H9 (cell line): ENCODE data around the gene CD3G. TPM values are rescaled to one million over a fixed set of nuclear protein-coding genes. Genes with fewer than 3 reads are reported as not detected.

Experiments
- DNase-seq: peaks from one replicate; pipeline ENCODE4 v3.0.0-alpha.2; 2017
- H2AFZ ChIP-seq: one replicate; pipeline ENCODE4 v1.6.1; 2013; ENCODE audit warnings: mild to moderate bottlenecking, low read length, control low read depth, moderate library complexity
- H2AK5ac ChIP-seq: 2 replicates; pipeline ENCODE4 v1.6.1; 2013; ENCODE audit warnings: low read length, control low read depth, mixed read lengths; ENCODE audit not compliant: insufficient read length
- H2BK120ac ChIP-seq: one replicate; pipeline ENCODE4 v1.6.1; 2013; ENCODE audit warnings: low read depth, mild to moderate bottlenecking, low read length, control low read depth, inconsistent platforms; ENCODE audit not compliant: poor library complexity, severe bottlenecking
- H2BK12ac ChIP-seq: 2 replicates; pipeline ENCODE4 v1.6.1; 2013; ENCODE audit warnings: low read length, control low read depth, mixed read lengths, low read depth; ENCODE audit not compliant: insufficient read length
- H2BK15ac ChIP-seq: 2 replicates; pipeline ENCODE4 v1.6.1; 2013; ENCODE audit warnings: low read depth, low read length, control low read depth
- H2BK20ac ChIP-seq: one replicate; pipeline ENCODE4 v1.6.1; 2013; ENCODE audit warnings: low read depth, mild to moderate bottlenecking, low read length, control low read depth, inconsistent platforms; ENCODE audit not compliant: poor library complexity, severe bottlenecking
- H2BK5ac ChIP-seq: 2 replicates; pipeline ENCODE4 v1.6.1; 2013; ENCODE audit warnings: low read length, control low read depth, mixed read lengths; ENCODE audit not compliant: insufficient read length
- H3K14ac ChIP-seq: 2 replicates; pipeline ENCODE4 v1.6.1; 2013; ENCODE audit warnings: low read length, control low read depth; ENCODE audit not compliant: insufficient read depth
- H3K18ac ChIP-seq: 2 replicates; pipeline ENCODE4 v1.6.1; 2013; ENCODE audit warnings: low read depth, mild to moderate bottlenecking, mixed read lengths, low read length, control low read depth; ENCODE audit not compliant: insufficient read length
- H3K23ac ChIP-seq: 2 replicates; pipeline ENCODE4 v1.6.1; 2013; ENCODE audit warnings: low read length, control low read depth, mixed read lengths, low read depth; ENCODE audit not compliant: insufficient read length
- H3K23me2 ChIP-seq: 2 replicates; pipeline ENCODE4 v1.6.1; 2013; ENCODE audit warnings: low read depth, mild to moderate bottlenecking, mixed read lengths, low read length, control low read depth; ENCODE audit not compliant: insufficient read length, poor library complexity, severe bottlenecking
- H3K27ac ChIP-seq: 2 replicates; pipeline ENCODE4 v1.5.1; 2013; ENCODE audit warnings: low read length, control low read depth, mixed read lengths, low read depth; ENCODE audit not compliant: insufficient read length
- H3K27me3 ChIP-seq: 2 replicates; pipeline ENCODE4 v1.6.1; 2013; ENCODE audit warnings: low read length, control low read depth, inconsistent platforms; ENCODE audit not compliant: insufficient read depth
- H3K4ac ChIP-seq: 2 replicates; pipeline ENCODE4 v1.6.1; 2013; ENCODE audit warnings: low read depth, mild to moderate bottlenecking, control low read depth, inconsistent platforms, low read length, moderate library complexity
- H3K4me1 ChIP-seq: 2 replicates; pipeline ENCODE4 v1.6.1; 2013; ENCODE audit warnings: low read length, control low read depth, inconsistent platforms; ENCODE audit not compliant: insufficient read depth
- H3K4me2 ChIP-seq: 2 replicates; pipeline ENCODE4 v1.6.1; 2013; ENCODE audit warnings: low read length, control low read depth, mixed read lengths; ENCODE audit not compliant: insufficient read length, insufficient read depth
- H3K56ac ChIP-seq: 2 replicates; pipeline ENCODE4 v1.6.1; 2013; ENCODE audit warnings: low read depth, mild to moderate bottlenecking, mixed read lengths, low read length, control low read depth; ENCODE audit not compliant: insufficient read length
- H3K79me1 ChIP-seq: 2 replicates; pipeline ENCODE4 v1.6.1; 2013; ENCODE audit warnings: low read depth, mild to moderate bottlenecking, moderate library complexity, low read length, control low read depth, inconsistent platforms; ENCODE audit not compliant: insufficient read depth, poor library complexity, severe bottlenecking
- H3K79me2 ChIP-seq: 2 replicates; pipeline ENCODE4 v1.6.1; 2013; ENCODE audit warnings: low read length, control low read depth, inconsistent platforms; ENCODE audit not compliant: insufficient read depth
- H3K9ac ChIP-seq: 2 replicates; pipeline ENCODE4 v1.6.1; 2013; ENCODE audit warnings: low read length, control low read depth, mixed read lengths; ENCODE audit not compliant: insufficient read length; ENCODE audit errors: extremely low read depth
- H3K9me3 ChIP-seq: one replicate; pipeline ENCODE4 v1.6.1; 2013; ENCODE audit warnings: low read depth, low read length, inconsistent platforms; ENCODE audit not compliant: control insufficient read depth
- H3T11ph ChIP-seq: one replicate; pipeline ENCODE4 v1.6.1; 2013; ENCODE audit warnings: mild to moderate bottlenecking, low read length, control low read depth, inconsistent platforms
- H4K20me1 ChIP-seq: one replicate; pipeline ENCODE4 v1.6.1; 2013; ENCODE audit not compliant: control insufficient read depth, insufficient read length, insufficient read depth
- H4K5ac ChIP-seq: 2 replicates; pipeline ENCODE4 v1.6.1; 2013; ENCODE audit warnings: low read depth, mild to moderate bottlenecking, mixed read lengths, low read length, control low read depth; ENCODE audit not compliant: insufficient read length
- H4K8ac ChIP-seq: replicated peaks from 2 replicates; pipeline ENCODE4 v1.6.1; 2013; ENCODE audit warnings: low read length, control low read depth, mixed read lengths, low read depth; ENCODE audit not compliant: insufficient read length
- H4K91ac ChIP-seq: 2 replicates; pipeline ENCODE4 v1.6.1; 2013; ENCODE audit warnings: low read depth, mild to moderate bottlenecking, moderate library complexity, mixed read lengths, low read length, control low read depth; ENCODE audit not compliant: insufficient read length
- H3K27ac Mint-ChIP-seq, 3 experiments: 2 replicates in 2 of 3; 3 replicates in 1 of 3; pipeline ENCODE4 v1.8.0; 2020 to 2021; ENCODE audit warnings: mixed read lengths in 3 of 3, mild to moderate bottlenecking in 1 of 3, moderate library complexity in 1 of 3
- H3K27me3 Mint-ChIP-seq: 2 replicates; pipeline ENCODE4 v1.8.0; 2021; ENCODE audit warnings: low read depth, mild to moderate bottlenecking, moderate library complexity, mixed read lengths
- H3K36me3 Mint-ChIP-seq, 3 experiments: 2 replicates in 2 of 3; 3 replicates in 1 of 3; pipeline ENCODE4 v1.8.0; 2020 to 2021; ENCODE audit warnings: low read depth in 3 of 3, mixed read lengths in 3 of 3; ENCODE audit not compliant: insufficient read depth in 1 of 3
- H3K4me1 Mint-ChIP-seq, 2 experiments: 2 replicates each; pipeline ENCODE4 v1.8.0; 2020; ENCODE audit warnings: mixed read lengths in 2 of 2
- H3K4me3 Mint-ChIP-seq, 2 experiments: 2 replicates in 1 of 2; 3 replicates in 1 of 2; pipeline ENCODE4 v1.8.0; 2020 to 2021; ENCODE audit warnings: mild to moderate bottlenecking in 2 of 2, mixed read lengths in 2 of 2, moderate library complexity in 1 of 2
- H3K9me3 Mint-ChIP-seq, 2 experiments: 2 replicates in 1 of 2; 3 replicates in 1 of 2; pipeline ENCODE4 v1.8.0; 2020; ENCODE audit warnings: mild to moderate bottlenecking in 2 of 2, mixed read lengths in 2 of 2, moderate library complexity in 1 of 2
- WGBS: extraction: QIAGEN DNeasy Blood & Tissue Kit; methylation state at CpG from one replicate; pipeline ENCODE4 v1.1.7; 2013; ENCODE audit warnings: missing lambda C conversion rate, low lambda C conversion rate, mixed read lengths; ENCODE audit not compliant: insufficient read length; ENCODE audit errors: extremely low coverage; 5-methylcytosine and 5-hydroxymethylcytosine counted together
- total RNA-seq: library from RNA; stranded (reverse); gene quantifications from 2 replicates; pipeline ENCODE4 v1.2.1, GENCODE V29; 2021
- TF ChIP-seq, protein P1 (sequence below): fragments of 200-600 bp; sonication (generic); conservative IDR thresholded peaks from 3 replicates; pipeline ENCODE4 v1.8.0; 2021; ENCODE audit warnings: antibody characterized with exemption, mild to moderate bottlenecking

Gene CD3G
- total RNA-seq, 1 experiment from 2014 or later = not detected

DNA sequence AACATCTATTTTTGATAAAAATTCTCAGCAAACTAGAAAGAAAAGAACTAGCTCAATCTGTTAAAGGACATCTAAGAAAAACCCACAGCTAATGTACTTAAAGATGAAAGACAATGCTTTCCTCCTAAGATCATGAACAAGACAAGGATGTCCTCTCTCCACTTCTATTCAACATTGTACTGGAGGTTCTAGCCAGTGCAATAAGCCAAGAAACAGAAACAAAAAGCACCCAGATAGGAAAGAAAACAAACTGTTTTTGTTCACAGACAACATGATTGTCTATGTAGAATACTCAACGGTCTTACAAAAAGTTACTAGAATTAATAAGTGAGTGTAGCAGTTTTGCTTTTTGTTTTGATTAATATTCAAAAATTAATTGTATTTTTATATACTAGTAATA is 9.4 kb upstream of the CD3G start:
- peaks cover 18% of the 10 kb centered on the region for H3K27me3 Mint-ChIP-seq
- Histone ChIP-seq H4K5ac (no peak overlapping the region), H3T11ph (no peak overlapping the region), H3K23me2 (no peaks in the 10 kb centered on the region), H2BK5ac (no peak overlapping the region), H2AFZ (no peak overlapping the region), H4K91ac (no peak overlapping the region), H3K14ac (no peak overlapping the region), H3K4me1 (no peaks in the 10 kb centered on the region), H3K4ac (no peak overlapping the region), H2BK12ac (no peak overlapping the region), H3K79me2 (no peaks in the 10 kb centered on the region), H3K4me2 (no peak overlapping the region), H2BK20ac (no peak overlapping the region), H3K56ac (no peak overlapping the region), H3K9ac (no peak overlapping the region), H3K79me1 (no peaks in the 10 kb centered on the region), H3K27ac (no peak overlapping the region), H4K8ac (no peak overlapping the region), H3K9me3 (no peaks in the 10 kb centered on the region), H2BK15ac (no peak overlapping the region), H3K23ac (no peak overlapping the region), H2BK120ac (no peak overlapping the region), H2AK5ac (no peak overlapping the region), H3K27me3 (no peaks in the 10 kb centered on the region), H4K20me1 (no peaks in the 10 kb centered on the region), H3K18ac (no peak overlapping the region)
- WGBS = no CpG with 5 or more reads among the region's 1 CpG
- peaks cover 0 to 2% of the 10 kb centered on the region in 2 experiments; a peak in 1 of 4 replicates for H3K4me1 Mint-ChIP-seq
- peaks cover 14 to 18% of the 10 kb centered on the region in 2 experiments for H3K9me3 Mint-ChIP-seq
- DNase-seq = no peak
- H3K4me3 Mint-ChIP-seq = no peak overlapping the region
- H3K27ac Mint-ChIP-seq = no peak overlapping the region
- TF ChIP-seq, protein P1, sequence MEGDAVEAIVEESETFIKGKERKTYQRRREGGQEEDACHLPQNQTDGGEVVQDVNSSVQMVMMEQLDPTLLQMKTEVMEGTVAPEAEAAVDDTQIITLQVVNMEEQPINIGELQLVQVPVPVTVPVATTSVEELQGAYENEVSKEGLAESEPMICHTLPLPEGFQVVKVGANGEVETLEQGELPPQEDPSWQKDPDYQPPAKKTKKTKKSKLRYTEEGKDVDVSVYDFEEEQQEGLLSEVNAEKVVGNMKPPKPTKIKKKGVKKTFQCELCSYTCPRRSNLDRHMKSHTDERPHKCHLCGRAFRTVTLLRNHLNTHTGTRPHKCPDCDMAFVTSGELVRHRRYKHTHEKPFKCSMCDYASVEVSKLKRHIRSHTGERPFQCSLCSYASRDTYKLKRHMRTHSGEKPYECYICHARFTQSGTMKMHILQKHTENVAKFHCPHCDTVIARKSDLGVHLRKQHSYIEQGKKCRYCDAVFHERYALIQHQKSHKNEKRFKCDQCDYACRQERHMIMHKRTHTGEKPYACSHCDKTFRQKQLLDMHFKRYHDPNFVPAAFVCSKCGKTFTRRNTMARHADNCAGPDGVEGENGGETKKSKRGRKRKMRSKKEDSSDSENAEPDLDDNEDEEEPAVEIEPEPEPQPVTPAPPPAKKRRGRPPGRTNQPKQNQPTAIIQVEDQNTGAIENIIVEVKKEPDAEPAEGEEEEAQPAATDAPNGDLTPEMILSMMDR = no peak
- peaks cover 0 to 2% (median 2%) of the 10 kb centered on the region in 3 experiments; a peak in 1 of 7 replicates for H3K36me3 Mint-ChIP-seq
